Psoas muscle (tissue), 8 donors: ENCODE results near the gene BIRC6. TPM values are rescaled to one million over a fixed set of nuclear protein-coding genes. Genes with fewer than 3 reads are reported as not detected.
"Not testable (repeated sequence)": the region's sequence is repeated elsewhere in the genome, so short reads cannot be mapped to it uniquely, and the experiment has no call there.

Source experiments
- ATAC-seq, 4 donors: fragments of 200-7000 bp; cut with Tn5 transposase; one replicate each; pipeline ENCODE4 v1.9.1; 2020; ENCODE audit warnings: moderate library complexity in 3 of 4, mild to moderate bottlenecking in 2 of 4
- DNase-seq, 2 donors: peaks; one replicate each; pipeline ENCODE4 v3.0.0-alpha.2; 2020
- H3K27ac ChIP-seq: fragments of 200-600 bp; one replicate; pipeline ENCODE4 v1.8.0; 2022
- H3K27me3 ChIP-seq, 3 donors: fragments of 200-600 bp in 1 of 3; one replicate each; pipeline versions ENCODE4 v1.6.1 to v1.8.0; 2013 to 2022; ENCODE audit warnings: low read length in 2 of 3, mild to moderate bottlenecking in 2 of 3, moderate library complexity in 1 of 3; ENCODE audit not compliant: insufficient read depth in 3 of 3
- H3K36me3 ChIP-seq, 2 donors: fragments of 200-600 bp in 1 of 2; one replicate each; pipeline versions ENCODE4 v1.6.1 to v1.8.0; 2013 to 2022; ENCODE audit warnings: low read depth in 1 of 2, mild to moderate bottlenecking in 1 of 2, moderate library complexity in 1 of 2; ENCODE audit not compliant: insufficient read depth in 1 of 2
- H3K4me1 ChIP-seq: fragments of 200-600 bp; one replicate; pipeline ENCODE4 v1.8.0; 2022
- H3K4me3 ChIP-seq: fragments of 200-600 bp; one replicate; pipeline ENCODE4 v1.8.0; 2022; ENCODE audit warnings: mild to moderate bottlenecking
- H3K9me3 ChIP-seq: fragments of 200-600 bp; one replicate; pipeline ENCODE4 v1.8.0; 2022
- CTCF ChIP-seq: fragments of 200-600 bp; IDR thresholded peaks from one replicate; pipeline ENCODE4 v1.8.0; 2022; ENCODE audit warnings: antibody characterized with exemption
- WGBS, 3 donors: extraction: QIAGEN DNeasy Blood & Tissue Kit; methylation state at CpG; one replicate each; pipeline versions ENCODE4 v1.1.6 to v1.1.7; 2013; 5-methylcytosine and 5-hydroxymethylcytosine counted together
- intact Hi-C, 2 donors: fragments of 100-400 bp; cut with DNase I; formaldehyde crosslinking; loops; one replicate each; pipeline versions ENCODE4 v1.11.0 to v1.14.2; 2022
- polyA plus RNA-seq, 3 donors: library from polyadenylated mRNA; stranded (reverse); fragments of 200-250 nt; gene quantifications; one replicate each; pipeline ENCODE4 v1.2.3, GENCODE V29; 2013
- total RNA-seq, 4 donors: library from RNA; stranded (reverse); fragmentation: NEBNext Ultra II Directional in 2 of 4; extraction: Animal tissue kit (Norgen Biotek cat#: 25700) in 2 of 4; gene quantifications; one replicate each; pipeline versions ENCODE4 v1.2.1 to v1.2.4, GENCODE V29; 2021 to 2023
- donor health status: healthy with polysubstance abuse.
- donor health status: DM: no; HTN: no; CAD: no; lungs with moderate emphysema.
- donor health status: Bipolar disorder and iron deficiency.
- donor health status: healthy.
- donor health status: DM: yes; HTN: yes; CAD: no.
- donor health status: DM: no; HTN: no; CAD: no.
- donor health status: DM: no; HTN: no; CAD: no.
- donor health status: DM: yes; HTN: yes; CAD: no.

BIRC6 gene
- total and polyA plus RNA-seq, 7 donors, result 11.1 to 66.7 (median 38.1) TPM

DNA sequence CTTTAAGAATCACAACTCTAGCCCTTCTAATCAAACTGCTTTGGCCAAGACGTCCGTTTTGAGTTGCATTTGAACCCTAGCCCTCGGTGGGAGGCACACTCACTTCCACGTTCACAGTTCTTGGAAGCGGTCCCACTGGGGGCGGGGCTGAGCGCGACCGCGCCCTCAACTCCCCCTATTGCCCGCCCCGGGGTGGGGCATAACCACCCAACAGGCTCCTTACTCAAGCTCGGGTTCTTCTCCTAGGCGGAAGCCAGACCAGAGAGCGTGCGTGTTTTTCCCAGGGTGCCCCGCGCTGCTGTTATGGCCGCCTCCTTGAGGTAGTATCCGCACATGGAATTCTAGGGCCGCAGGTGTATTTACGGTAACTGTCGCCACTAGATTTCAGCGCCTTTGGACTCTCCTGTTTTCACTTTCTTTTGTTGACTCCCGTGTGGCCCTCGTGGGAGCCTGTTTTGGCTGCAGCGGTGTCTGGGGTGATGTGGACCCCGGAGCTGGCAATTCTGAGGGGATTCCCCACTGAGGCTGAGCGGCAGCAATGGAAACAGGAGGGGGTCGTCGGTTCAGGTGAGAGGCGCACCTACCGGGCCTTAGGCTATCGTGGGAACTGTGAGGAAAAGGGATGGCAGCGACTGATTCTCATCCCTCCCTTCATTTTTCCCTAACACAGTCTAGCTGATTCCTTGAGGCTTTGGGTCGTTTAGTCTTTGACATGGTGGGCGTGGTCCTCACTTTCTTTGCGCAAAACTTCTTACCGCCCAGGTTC, 271.2 kb downstream of the BIRC6 start, which contains the start of gene TTC27:
TTC27 (plus strand) TSS at position 237 of the 766 bp plus-strand sequence; CDS start at position 480, 243 bp downstream.
- Histone ChIP-seq H3K36me3 (peaks cover 5 to 27% of the 10 kb centered on the region in 2 donors), H3K27ac (peak within 1 kb of the TSS; percentile 77), H3K9me3 (no peaks in the 10 kb centered on the region), H3K4me3 (peak within 1 kb of the TSS; percentile 91), H3K4me1 (peaks cover 6% of the 10 kb centered on the region), H3K27me3 (no peaks in the 10 kb centered on the region)
- peak; percentile 95 to 97 for DNase-seq
- peak; percentile 98 to 99 (median 99) for ATAC-seq
- TF ChIP-seq CTCF, result no peak
- intact Hi-C loops, result no loop called here
- WGBS, 3 donors, result 0% methylated on average over 39 of the region's 39 CpGs

DNA sequence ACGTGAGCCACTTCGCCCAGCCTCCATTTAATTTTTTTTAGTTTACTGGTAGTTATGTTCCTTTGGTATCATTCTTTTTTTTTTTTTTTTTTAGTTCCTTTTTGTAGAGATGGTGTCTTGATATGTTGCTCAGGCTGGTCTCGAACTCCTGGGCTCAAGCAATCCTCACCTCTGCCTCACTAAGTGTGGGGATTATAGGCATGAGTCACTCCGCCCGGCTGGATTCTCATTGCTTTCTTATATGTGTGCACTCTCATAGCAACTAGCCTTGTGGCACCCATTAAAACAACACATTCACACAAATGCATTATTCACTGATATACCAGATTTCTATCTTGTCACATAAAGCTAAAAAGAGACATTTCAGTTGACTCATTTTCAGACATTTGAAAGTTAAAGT, 275.3 kb downstream of the BIRC6 start:
- TF ChIP-seq CTCF, result no peak
- ATAC-seq (no peak), DNase-seq (no peak)
- no peak overlapping the region for H3K4me3 ChIP-seq
- H3K36me3 ChIP-seq, result peaks cover 5 to 67% of the 10 kb centered on the region in 2 donors
- intact Hi-C loops, result no loop called here
- WGBS, 3 donors, result 87% methylated on average over 5 of the region's 5 CpGs
- no peak overlapping the region for H3K27ac ChIP-seq
- H3K4me1 ChIP-seq, result peaks cover 6% of the 10 kb centered on the region
- H3K27me3 ChIP-seq, result no peaks in the 10 kb centered on the region
- H3K9me3 ChIP-seq, result no peaks in the 10 kb centered on the region

DNA sequence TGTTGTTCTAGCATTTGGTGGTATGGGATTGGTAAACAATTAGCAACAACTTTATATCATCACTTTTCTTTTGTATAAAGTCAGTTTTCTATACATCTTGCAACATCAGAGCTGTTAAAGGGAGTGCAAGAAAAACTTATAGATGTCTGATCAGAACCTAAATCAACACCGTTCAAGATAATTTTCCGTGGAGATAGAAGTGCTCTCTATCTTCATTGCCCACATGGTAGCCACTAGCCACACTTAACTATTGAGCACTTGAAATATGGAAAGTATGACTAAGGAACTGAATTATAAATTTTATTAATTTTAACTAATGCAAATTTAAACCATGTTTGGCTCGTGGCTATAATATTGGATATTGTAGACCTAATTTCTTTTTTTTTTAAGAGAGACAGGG, 276.2 kb downstream of the BIRC6 start:
- no peak overlapping the region for H3K27ac ChIP-seq
- H3K9me3 ChIP-seq, result no peaks in the 10 kb centered on the region
- H3K36me3 ChIP-seq, result peaks cover 5 to 77% of the 10 kb centered on the region in 2 donors
- no peak for TF ChIP-seq CTCF
- H3K4me1 ChIP-seq, result peaks cover 6% of the 10 kb centered on the region
- H3K4me3 ChIP-seq, result no peak overlapping the region
- H3K27me3 ChIP-seq, result no peaks in the 10 kb centered on the region
- DNase-seq (no peak), ATAC-seq (no peak)
- WGBS, 3 donors, result 86 to 92% (median 91%) methylated on average over 3 of the region's 3 CpGs
- intact Hi-C loops, result no loop called here

DNA sequence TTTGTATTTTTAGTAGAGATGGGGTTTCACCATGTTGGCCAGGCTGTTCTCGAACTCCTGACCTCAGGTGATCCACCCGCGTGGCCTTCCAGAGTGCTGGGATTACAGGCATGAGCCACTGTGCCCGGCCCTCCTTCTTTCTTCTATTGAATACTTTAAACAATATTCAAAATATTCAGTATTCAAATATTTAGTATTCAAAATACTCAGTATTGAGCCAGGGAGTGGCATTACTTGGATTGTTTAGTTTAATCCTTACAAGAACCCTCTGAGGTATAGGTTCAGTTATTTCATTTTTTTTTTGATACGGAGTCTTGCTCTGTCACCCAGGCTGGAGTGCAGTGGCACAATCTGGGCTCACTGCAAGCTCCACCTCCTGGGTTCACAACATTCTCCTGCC, 281.7 kb downstream of the BIRC6 start:
- ATAC-seq, H3K27me3 ChIP-seq, H3K4me1 ChIP-seq, H3K4me3 ChIP-seq, H3K27ac ChIP-seq, DNase-seq, H3K9me3 ChIP-seq, intact Hi-C loops: not testable (repeated sequence)
- WGBS, 3 donors, result 93 to 97% (median 94%) methylated on average over 5 of the region's 5 CpGs
- H3K36me3 ChIP-seq, result peaks cover 8 to 99% of the 10 kb centered on the region in 2 donors

DNA sequence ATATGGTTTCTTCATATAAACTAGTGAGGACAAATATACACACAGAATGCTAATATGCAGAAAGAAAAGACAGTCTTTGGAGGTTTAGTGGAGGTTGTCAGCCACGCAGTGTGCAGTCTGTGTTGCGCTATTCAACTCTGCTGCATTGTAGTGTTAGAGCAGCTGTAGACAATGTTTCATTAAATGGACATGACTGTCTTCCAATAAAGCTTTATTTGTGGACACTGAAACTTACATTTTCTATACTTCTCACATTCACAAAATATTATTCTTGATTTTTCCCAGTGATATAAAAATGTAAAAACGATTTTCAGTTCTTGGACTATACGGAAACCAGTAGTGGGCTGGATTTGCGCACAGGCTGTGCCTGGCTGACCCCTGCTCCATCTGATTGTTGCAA, 284.4 kb downstream of the BIRC6 start:
- 96 to 98% (median 96%) methylated on average over 5 of the region's 5 CpGs for WGBS, 3 donors
- peaks cover 8 to 97% of the 10 kb centered on the region in 2 donors for H3K36me3 ChIP-seq

More for the DNA sequence above, 284.4 kb downstream of the BIRC6 start:
- Histone ChIP-seq H3K27me3 (no peaks in the 10 kb centered on the region), H3K27ac (no peak overlapping the region), H3K9me3 (no peaks in the 10 kb centered on the region), H3K4me3 (no peak overlapping the region), H3K4me1 (no peaks in the 10 kb centered on the region)
- intact Hi-C loops, result no loop called here
- ATAC-seq, result no peak
- no peak for DNase-seq
- no peak for TF ChIP-seq CTCF
